HT-29 (cell line): Measurements from ENCODE around the gene ANO3. TPM values are rescaled to one million over a fixed set of nuclear protein-coding genes. Genes with fewer than 3 reads are reported as not detected.
"Not testable (repeated sequence)": the region's sequence is repeated elsewhere in the genome, so short reads cannot be mapped to it uniquely, and the experiment has no call there.

ENCODE experiments used
- DNase-seq: peaks from one replicate; pipeline ENCODE4 v3.0.0-alpha.2; 2015; ENCODE audit warnings: low spot score
- total RNA-seq: library from RNA; depleted of rRNA; stranded (reverse); fragments of >200 nt; shearing (Covaris generic); gene quantifications from 2 replicates; pipeline ENCODE4 v1.2.3, GENCODE V29; 2014

Gene ANO3
- total RNA-seq, 1 experiment from 2014 or later: under 0.01 TPM

GRCh38 chr11:26572770-26573402, 241.0 kb downstream of the ANO3 start:
- DNase-seq: no peak

- no peak for DNase-seq
These were observed 242.0 kb downstream of the ANO3 start for GRCh38 chr11:26573896-26574295.

GRCh38 chr11:26575946-26576345, 244.0 kb downstream of the ANO3 start:
- no peak for DNase-seq

- no peak for DNase-seq
These were observed 247.2 kb downstream of the ANO3 start for GRCh38 chr11:26578998-26579661.

- no peak for DNase-seq
These were observed 247.8 kb downstream of the ANO3 start for GRCh38 chr11:26579683-26580082.

- DNase-seq: peak; percentile 35
These were observed 249.0 kb downstream of the ANO3 start for GRCh38 chr11:26580929-26581328.

GRCh38 chr11:26583550-26583949, 251.6 kb downstream of the ANO3 start:
- DNase-seq: peak; percentile 95

- DNase-seq: peak; percentile 90
These were observed 252.9 kb downstream of the ANO3 start for GRCh38 chr11:26584818-26585217.

GRCh38 chr11:26587073-26587472, 255.1 kb downstream of the ANO3 start:
- no peak for DNase-seq

GRCh38 chr11:26593691-26594090, 261.8 kb downstream of the ANO3 start:
- no peak for DNase-seq

GRCh38 chr11:26595207-26595865, 263.4 kb downstream of the ANO3 start:
- DNase-seq: not testable (repeated sequence)

GRCh38 chr11:26597049-26597689, 265.2 kb downstream of the ANO3 start:
- not testable (repeated sequence) for DNase-seq

- DNase-seq: no peak
These were observed 266.0 kb downstream of the ANO3 start for GRCh38 chr11:26597899-26598298.

GRCh38 chr11:26599425-26599824, 267.5 kb downstream of the ANO3 start:
- peak; percentile 49 for DNase-seq

GRCh38 chr11:26599876-26600434, 268.0 kb downstream of the ANO3 start:
- DNase-seq: no peak

GRCh38 chr11:26607725-26608506, 276.0 kb downstream of the ANO3 start:
- no peak for DNase-seq

GRCh38 chr11:26608507-26609146, 276.7 kb downstream of the ANO3 start:
- no peak for DNase-seq

GRCh38 chr11:26613759-26614158, 281.8 kb downstream of the ANO3 start:
- DNase-seq: no peak

GRCh38 chr11:26618441-26618840, 286.5 kb downstream of the ANO3 start:
- no peak for DNase-seq

GRCh38 chr11:26620282-26621045, 288.5 kb downstream of the ANO3 start:
- peak; percentile 95 for DNase-seq
